Peyer's patch (tissue), 4 donors: Measurements from ENCODE around the gene SSPN.

Source experiments
- CTCF ChIP-seq, 6 experiments: fragments of 450-650 bp in 4 of 6; fragments of 200-600 bp in 2 of 6; sonication (generic) in 1 of 6; IDR thresholded peaks; one replicate each; pipeline ENCODE4 v1.5.1; 2017 to 2019; ENCODE audit warnings: antibody characterized with exemption in 6 of 6, mild to moderate bottlenecking in 3 of 6, moderate library complexity in 1 of 6
- POLR2A ChIP-seq, 2 donors: fragments of 450-650 bp; IDR thresholded peaks; one replicate each; pipeline ENCODE4 v1.5.1; 2017; ENCODE audit warnings: antibody characterized with exemption in 2 of 2, mild to moderate bottlenecking in 2 of 2, moderate library complexity in 2 of 2

DNA sequence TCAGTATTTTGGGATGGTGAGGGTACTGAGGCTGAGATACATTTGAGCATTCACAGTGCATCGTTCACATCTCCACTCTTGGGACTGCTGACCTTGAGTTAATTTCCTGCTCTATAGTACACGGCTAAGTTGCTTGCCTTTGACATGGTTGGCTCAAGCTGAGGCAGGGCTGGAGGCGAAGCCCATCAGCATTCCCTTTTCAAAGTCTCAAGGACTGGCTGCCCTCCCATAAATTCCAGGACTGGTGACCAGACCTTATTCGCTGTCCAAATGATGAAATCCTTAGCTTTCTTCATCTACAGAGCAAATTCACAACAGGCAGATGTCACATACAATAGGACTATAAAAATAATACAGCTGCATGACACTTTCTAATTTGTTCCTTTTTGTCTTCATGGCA, 85.9 kb downstream of the SSPN start:
- TF ChIP-seq CTCF (IDR thresholded peaks at IDR 0.05) (no peak), POLR2A (IDR thresholded peaks at IDR 0.05) (no peak)
